HG03558 (cell line): ENCODE measurements around the gene P2RY2.

Experiments
- ATAC-seq: cut with Tn5 transposase; IDR thresholded peaks from one replicate; pipeline ENCODE4 v1.9.1; 2021; ENCODE audit warnings: moderate number of reproducible peaks; ENCODE audit not compliant: unreplicated experiment; ENCODE audit errors: extremely low read depth

P2RY2 gene

DNA sequence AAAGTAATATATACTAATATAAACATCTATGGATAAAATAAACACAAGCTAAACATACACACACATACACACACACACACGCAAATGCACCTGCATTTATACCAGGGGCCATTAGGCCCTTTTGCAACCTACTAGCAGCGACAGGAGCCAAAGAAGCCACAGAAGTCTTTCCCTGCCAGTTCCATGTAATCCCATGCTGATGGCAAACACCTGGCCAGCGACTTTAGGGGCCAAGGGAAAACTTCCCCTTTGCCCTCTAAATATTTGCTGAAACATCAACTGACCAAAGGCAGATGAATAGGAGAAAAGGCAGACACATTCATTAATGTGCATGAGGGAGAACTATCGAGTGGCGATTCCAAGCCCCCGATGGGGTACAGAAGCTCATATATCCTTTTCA is 14.8 kb upstream of the P2RY2 start:
- ATAC-seq, result no peak

DNA sequence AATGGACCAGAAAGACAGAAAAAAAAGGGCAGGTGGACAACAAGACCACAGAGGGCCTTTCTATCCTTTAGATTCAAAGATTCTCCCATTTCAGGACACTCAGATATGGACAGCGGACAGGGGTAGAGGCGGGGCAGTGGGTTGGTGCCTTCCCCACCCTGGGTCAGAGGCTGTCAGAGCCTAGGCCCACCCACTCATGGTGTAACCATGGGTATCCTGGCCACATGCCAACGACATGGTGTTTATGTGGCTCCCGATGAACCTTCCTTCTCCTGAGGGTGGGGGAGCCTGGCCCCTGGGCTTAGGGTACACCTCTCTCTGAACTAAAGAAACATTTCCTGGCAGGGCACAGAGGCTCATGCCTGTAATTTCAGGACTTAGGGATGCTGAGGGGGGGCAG is 14.3 kb upstream of the P2RY2 start:
- ATAC-seq, result no peak

GRCh38 chr11:73204711-73205121 is 13.4 kb upstream of the P2RY2 start:
- no peak for ATAC-seq

GRCh38 chr11:73205661-73206343 is 12.3 kb upstream of the P2RY2 start:
- ATAC-seq, result no peak

DNA sequence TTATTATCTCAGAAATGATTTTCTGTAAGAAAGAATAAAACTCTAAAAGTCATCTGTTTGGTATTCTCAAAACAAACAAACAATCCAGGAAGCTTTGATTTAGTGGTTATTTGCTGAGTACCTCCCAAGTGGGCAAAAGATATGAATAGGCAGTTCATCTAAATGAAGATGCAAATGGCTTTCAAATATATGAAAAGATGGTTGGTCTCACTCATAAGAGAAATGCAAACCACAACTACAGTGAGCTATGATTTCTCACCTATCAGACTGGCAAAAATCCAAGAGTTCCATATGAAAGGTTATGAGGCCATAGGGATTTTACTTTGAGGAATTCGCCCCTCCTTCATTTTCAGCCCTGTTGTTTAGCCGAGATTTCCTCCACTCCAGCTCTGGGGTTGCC is 11.3 kb upstream of the P2RY2 start:
- ATAC-seq, result no peak

DNA sequence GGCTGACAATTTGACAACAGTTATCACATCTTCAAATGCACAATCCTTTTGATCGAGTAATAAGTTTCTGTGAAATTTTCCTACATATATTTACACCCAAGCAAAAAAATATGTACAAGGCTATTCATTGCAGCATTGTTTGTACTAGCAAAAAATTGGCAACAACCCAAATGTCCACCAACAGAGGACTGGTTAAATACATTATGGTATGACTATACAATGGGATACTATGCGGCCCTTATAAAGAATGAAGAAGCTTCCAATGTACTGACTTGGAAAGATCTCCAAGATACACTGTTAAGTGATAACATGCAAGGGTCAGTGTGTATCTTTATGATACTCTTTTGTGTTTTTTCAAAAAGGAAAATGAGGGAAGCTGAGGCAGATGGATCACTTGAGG is 8.2 kb upstream of the P2RY2 start:
- ATAC-seq, result no peak

DNA sequence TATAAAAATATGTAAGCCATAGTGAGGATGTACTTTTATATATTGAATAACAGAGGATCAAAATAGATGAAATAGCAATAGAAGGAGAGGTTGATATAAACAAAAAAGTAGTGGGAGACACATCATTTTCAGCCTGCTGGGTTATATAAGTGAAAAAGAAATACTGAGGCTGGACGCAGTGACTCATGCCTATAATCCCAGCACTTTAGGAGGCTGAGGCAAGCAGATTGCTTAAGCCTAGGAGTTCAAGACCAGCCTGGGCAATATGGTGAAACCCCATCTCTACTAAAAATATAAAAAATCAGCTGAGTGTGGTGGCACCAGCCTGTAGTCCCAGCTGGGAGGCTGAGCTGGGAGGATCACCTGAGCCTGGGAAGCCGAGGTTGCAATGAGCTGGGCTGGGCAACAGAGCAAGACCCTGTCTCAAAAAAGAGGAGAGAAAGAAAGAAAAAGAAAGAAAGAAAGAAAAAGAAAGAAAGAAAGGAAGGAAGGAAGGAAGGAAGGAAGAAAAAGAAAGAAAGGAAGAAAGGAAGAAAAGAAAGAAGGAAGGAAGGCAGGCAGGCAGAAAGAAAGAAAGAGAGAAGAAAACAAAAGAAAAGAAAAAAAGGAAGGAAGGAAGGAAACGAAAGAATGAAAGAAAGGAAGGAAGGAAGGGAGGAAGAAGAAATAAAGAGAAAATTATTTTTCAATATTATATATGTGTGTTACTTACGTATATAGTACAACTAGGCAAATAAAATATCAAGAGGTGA is 7.0 kb upstream of the P2RY2 start:
- ATAC-seq, result no peak

- no peak for ATAC-seq
Measured at GRCh38 chr11:73213196-73214143, 4.6 kb upstream of the P2RY2 start.

DNA sequence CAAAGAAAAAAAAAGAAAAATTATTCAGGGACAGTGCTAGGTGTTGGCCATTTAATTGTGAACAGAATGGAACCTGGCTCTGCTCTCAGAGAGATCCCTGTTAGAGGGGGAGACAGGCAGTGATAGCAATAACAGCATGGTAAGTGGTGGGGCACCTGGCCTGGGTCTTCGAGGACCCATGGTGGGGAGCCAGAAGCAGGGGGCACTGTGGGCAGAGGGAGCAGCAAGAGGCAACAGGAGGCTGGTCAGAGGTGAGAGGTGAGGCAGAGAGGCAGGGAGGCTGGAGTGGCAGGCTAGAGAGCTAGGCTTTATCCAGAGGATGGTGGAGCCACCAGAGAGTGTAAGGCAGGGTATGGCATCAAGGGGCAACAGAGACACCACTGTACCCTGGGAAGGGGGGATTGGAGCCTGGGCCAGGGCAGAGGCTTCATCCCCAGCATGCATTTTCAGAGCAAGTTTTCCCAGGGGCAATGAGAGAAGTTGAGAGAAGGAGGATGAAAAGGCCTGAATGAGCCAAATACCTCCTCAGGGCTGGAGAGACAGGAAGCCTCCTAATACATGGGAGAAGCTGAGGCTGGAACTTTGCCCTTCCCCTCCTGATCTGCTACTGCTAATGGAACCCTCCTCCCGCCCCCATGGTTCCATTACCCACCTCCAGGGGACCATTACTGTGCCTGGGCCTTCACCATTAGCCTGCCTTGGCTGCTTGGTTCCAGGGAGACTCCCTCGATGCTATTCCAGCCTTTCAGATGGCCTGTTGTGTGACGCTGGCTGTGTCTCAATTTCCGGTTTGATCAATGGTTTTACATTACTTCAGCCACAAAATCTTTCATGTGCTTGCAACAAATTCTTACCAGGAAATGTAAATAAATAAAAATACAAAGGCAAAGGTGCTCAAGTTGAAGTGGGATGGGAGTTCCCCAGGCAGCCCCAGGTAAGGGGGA is 2.6 kb upstream of the P2RY2 start:
- ATAC-seq, result no peak

- no peak for ATAC-seq
Measured at GRCh38 chr11:73216465-73216864, 1.6 kb upstream of the P2RY2 start.

DNA sequence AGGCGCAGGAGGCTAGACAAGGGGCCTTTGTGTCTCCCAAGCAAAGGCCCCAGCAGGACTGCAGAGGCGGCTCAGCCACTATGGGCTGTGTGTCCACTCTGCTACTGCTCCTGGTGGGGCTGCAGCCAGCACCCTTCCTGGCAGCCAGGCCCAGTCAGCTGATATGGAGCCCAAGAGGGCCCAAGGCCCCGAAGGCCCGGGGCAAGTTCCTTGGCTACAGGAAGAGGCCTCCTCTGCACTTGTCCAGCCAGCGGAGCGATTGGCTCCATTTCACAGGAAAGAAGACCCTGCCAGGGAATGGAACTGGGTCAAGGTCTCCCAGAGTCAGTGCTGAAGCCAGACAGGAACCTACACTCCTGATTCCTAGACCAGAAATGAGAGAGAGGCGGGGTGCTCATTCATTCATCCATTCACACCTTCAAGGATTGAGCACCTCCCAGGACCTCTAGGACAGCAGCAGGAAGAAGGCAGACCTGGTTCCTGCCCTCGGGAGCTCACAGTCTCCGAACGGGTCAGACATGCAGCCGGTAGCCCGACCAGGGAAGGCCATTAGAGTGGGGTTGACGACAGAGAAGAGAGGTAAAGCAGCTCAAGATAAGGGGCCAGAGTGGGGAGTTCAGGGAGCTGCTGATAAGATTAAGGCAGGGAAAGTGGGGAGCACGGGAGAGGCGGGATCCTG is 811 bp upstream of the P2RY2 start:
- ATAC-seq, result no peak

DNA sequence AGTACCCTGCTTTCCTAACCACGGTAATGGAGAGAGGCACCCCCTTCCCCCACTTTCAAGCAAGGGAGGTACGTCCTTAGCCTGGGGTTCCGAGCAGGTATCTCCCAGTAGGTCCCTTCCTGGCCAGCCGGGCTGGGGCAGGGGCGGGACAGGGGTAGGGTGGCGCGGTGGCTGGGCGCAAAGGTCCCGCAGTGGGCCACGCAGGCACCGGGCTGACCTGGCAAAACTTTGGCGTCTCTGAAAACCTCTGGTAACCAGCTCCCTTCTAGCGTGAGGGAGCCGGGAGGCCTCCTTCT is 323 bp upstream of the P2RY2 start:
- ATAC-seq, result no peak

DNA sequence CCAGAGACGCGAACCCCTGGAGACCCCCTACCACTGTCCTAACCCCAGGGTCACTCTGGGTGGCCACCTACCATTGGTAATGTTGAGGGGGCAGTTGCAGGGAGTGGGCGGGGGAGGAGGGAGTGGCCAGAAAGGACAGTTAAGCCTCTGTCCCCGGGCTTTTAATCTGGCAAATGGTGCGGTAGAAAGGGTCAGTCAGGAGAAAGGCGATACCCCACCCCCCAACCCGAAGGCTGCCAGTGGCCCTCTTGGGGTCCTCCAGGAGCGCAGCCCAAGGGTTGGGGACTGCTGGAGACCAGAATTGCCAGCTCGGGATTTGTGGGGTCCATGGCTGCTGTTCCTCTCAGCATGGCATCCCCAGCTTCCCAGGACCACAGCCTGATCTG is 742 bp downstream of the P2RY2 start:
- no peak for ATAC-seq

- ATAC-seq, result no peak
Measured at GRCh38 chr11:73219396-73220285, 1.6 kb downstream of the P2RY2 start.

- no peak for ATAC-seq
Measured at GRCh38 chr11:73221451-73221850, 3.4 kb downstream of the P2RY2 start.

GRCh38 chr11:73221996-73222395 is 3.9 kb downstream of the P2RY2 start:
- no peak for ATAC-seq

DNA sequence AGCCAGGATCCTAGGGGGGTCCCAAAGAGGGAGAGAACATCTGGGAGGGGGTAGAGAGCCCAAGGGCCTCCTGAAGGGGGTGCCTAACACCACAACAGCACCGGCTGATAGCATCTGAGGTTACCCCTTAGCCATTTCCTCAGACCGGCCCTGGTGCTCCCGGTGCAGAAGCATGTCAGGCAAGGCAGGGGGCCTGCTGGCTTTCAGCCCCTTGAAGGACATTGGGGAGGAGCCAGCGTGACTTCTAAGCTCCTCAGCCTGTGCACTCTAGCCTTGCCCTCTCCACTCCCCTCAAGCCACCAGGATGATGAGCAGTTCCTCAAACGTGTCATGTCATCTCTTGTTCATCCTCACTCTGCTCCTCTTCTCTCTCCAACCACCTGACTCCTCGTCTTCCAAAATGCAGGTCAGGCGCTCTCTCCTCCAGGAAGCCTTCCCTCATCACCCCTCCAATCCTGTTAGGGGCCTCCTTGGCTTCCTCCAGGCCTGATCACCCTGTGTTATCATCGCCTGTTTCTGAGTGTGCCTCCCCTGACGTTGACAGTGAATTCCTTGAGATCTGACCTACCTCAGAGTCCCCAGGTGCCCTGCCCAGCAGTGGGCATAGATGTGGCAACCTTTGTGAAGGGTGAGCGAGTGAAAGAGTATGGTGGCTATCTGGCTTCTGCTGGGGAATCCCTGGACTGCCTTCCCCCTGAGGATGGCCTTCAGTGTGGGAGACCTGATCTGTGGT is 6.1 kb downstream of the P2RY2 start:
- no peak for ATAC-seq
